ENCODE results near the gene CDKN2B-AS1.

DNA sequence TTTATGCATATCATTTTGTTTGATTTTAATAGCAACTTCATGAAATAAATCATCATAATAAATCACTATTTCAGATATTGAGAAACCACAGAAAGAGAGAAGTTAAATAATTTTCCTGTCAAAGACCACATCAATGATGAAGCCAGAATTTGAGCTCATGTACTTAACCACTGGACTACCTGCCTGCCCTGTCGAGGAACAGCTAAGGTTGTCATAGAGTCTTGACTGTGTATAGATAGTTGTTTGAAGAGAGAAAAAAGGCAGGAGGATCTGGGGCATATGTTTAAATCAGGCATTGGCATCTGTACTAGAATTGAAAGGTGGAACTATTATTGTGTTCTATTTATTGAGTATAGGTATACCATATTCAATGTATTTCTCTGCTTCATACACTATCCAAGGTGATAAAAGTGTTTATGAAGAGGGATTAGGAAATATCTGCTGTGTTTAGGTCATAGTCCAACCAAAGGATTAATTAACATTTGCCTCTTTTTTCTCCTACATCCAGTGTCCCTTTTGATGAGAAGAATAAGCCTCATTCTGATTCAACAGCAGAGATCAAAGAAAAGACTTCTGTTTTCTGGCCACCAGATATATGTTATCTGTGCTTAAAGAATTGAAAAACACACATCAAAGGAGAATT is 51.8 kb downstream of the CDKN2B-AS1 start:
- TF ChIP-seq, protein P1, sequence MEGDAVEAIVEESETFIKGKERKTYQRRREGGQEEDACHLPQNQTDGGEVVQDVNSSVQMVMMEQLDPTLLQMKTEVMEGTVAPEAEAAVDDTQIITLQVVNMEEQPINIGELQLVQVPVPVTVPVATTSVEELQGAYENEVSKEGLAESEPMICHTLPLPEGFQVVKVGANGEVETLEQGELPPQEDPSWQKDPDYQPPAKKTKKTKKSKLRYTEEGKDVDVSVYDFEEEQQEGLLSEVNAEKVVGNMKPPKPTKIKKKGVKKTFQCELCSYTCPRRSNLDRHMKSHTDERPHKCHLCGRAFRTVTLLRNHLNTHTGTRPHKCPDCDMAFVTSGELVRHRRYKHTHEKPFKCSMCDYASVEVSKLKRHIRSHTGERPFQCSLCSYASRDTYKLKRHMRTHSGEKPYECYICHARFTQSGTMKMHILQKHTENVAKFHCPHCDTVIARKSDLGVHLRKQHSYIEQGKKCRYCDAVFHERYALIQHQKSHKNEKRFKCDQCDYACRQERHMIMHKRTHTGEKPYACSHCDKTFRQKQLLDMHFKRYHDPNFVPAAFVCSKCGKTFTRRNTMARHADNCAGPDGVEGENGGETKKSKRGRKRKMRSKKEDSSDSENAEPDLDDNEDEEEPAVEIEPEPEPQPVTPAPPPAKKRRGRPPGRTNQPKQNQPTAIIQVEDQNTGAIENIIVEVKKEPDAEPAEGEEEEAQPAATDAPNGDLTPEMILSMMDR (IDR thresholded peaks at IDR 0.05) = no peak
- no peak for TF ChIP-seq POLR2A (IDR thresholded peaks at IDR 0.05)
